ENCODE results near the gene CNOT1.

GRCh38 chr16:58614860-58615259 lies 14.8 kb downstream of the CNOT1 start:
- no peak for TF ChIP-seq CTCF (optimal IDR thresholded peaks at IDR 0.05 in 1 of 3, IDR thresholded peaks at IDR 0.05 in 1 of 3, conservative IDR thresholded peaks at IDR 0.05 in 1 of 3; ENCODE audit: extremely low read depth in 1 of 3, insufficient read depth in 2 of 3, low read length in 3 of 3)
- TF ChIP-seq EZH2 (IDR thresholded peaks at IDR 0.05; ENCODE audit: low read length): no peak

All from keratinocyte (primary cell).